HG02763 (cell line): ENCODE results near the gene ROBO2.

Experiments used
- ATAC-seq: cut with Tn5 transposase; IDR thresholded peaks from one replicate; pipeline ENCODE4 v1.9.1; 2021; ENCODE audit warnings: mild to moderate bottlenecking, moderate library complexity; ENCODE audit not compliant: unreplicated experiment

The ROBO2 gene

DNA sequence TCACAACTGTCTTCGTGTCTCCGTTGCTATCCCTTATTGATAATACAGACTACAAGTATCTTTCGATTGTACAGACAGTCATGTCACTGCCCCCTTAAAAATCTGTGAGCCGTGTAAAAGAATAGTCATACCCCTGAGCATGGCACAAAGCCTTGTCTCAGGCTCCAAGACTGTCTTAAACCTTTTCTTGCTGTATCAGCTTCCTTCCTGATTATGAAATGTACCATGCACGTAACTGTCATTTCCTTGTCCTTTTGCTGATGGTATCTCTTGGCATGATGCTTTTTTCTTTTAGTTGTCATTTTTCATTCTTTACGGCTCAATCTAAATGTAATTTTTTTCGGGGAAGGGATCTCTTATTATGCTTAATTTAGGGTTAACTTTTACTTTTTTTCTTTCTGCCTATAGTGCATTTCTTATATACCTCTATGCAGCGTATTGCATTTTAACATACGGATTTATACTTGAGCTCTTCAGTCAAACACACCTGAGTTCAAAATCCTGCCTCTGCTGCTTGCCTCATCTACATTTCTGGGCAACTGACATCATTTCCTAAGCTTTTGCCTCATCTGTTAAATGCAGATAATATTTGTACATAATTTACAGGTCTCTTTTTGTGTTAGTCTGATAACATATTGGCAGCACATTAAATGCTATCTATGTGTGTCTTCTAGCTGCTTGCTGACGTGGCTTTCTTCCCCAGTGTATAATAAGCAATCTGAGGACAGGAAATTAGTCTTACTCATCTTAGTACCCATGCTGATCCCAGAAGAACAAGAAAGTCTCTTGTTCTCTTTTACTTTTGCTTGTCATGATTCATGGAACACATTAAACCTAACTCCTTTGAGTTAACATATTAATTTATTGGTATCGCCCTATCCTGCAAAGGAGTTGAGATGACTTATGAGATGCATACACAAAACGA, 57.3 kb downstream of the ROBO2 start:
- no peak for ATAC-seq

DNA sequence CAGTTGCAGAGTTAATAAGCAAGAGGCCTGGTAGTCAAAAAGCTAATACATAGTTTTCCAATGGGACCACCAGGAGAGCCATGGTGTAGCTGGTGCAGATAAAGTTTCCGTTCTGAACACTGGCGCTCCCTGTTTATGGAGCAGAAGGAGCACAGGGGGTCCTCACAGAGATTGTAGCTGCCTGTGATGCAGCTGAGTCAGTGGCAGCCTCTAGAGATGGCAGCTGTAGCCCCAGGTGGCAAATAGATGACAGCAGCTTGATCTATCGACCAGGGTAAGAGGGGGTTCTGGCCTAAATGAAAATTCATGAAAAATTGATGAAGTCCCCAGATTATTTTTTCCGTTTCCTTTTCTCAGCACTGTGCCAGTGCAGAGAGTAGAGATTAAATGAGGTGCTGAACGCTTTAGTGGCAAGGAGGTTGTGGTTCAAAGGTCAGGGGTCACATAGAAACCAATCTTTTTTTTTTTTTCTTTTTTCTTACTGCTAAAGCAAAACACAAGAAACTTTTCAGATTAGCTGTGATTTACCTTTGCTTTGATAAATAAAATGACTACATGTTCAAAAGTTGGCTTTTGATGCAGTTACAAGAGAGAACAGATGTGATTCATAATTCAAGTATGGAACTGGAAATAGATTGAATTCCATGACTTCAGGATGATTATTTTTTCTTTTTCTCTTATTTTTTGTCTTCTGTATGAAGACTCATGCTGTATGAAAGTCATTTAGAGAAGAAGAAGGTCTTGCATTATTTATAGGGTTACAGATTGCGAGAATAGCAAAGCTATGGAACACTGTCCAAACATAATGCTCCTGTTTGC, 63.3 kb downstream of the ROBO2 start:
- ATAC-seq = no peak

DNA sequence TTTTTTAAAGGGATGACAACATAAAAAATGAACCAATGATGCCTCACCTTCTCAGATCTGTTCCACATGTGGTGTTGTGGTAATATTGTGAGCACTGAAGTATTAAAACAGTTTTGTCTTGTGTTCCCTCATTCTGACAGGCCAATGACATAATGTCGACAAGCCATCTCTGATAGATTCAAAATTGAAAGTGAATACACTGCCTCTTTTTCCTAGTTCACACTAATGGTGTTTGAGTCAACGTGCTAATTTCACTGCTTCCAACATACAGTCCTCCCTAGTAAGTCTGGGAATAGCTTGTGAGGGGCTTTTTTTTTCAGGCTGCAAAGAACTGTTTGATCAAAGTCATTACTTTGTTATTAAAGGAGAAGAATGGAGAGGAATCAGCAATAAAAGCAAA, 82.8 kb downstream of the ROBO2 start:
- no peak for ATAC-seq

DNA sequence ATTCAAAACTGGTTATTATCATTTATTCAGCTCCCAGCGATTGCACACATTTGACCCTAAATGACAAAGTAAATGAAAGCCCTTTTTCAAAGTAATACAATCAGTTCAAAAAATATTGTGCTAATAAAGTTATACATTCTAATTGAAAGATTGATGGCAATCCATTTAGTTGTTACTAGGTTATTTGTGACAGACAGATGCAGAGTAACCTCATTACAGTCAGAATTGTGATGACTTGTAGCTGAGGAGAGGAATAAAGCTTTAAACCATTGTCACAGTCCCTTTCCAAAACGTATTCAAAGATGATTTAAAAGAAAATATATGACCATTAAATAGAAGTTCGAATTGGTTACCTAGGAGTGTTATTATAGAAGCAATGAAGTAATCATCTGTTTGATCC, 86.1 kb downstream of the ROBO2 start:
- ATAC-seq = no peak

DNA sequence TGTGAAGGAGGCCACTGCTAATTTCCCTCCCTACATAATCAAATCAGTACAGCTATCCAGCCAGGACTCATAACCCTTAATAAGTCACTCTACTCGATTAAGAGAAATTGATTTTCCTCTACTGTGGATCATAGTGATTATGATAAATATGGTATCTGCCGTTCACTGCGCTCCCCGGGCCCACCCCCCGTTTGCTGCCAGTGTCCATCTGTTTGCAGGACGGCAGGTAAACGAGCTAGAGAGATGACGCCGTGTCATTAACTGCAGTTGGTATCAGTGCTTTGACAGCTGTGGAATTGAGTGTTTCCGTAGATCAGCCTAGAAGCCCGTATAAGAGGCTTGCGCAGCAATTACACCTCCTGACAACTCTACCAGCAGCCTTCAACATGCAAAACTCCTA, 94.9 kb downstream of the ROBO2 start:
- ATAC-seq = no peak

DNA sequence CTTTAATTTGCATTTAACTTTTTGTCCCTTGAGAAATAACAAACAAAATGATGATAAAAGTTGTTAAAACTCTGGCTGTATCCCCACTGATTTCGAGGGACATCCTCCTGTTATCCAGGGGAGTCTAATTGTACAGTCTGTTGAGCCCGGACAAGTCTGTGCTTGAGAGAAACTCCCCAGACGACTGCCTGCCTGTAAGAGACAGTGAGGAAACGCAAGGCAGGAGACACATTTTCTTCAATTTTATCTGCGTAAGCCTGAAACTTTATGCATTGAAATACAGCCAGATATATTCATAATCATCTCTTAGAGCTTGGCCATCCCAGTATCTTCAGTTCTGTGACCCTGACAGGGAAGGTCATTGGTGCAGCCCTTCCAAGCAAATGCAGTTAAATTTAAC, 97.7 kb downstream of the ROBO2 start:
- no peak for ATAC-seq

DNA sequence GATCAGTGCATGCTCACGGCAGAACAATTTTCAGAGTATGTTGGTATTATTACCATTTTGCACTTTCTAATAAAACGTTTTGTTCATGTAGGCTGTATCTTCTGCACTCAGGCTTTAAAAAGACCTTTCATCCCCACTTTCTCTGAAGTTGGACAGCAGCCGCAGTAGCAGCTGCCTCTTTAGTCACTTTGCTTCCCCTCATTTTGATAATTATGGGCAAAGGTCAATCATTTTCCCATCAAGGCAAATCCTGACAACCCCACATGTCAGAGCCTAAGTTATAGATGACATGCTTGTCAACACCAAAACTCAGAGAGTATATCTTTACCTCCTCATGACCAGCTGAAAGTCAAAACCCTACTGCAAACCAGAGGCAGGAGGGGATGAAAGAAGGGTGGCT, 99.7 kb downstream of the ROBO2 start:
- ATAC-seq = no peak

DNA sequence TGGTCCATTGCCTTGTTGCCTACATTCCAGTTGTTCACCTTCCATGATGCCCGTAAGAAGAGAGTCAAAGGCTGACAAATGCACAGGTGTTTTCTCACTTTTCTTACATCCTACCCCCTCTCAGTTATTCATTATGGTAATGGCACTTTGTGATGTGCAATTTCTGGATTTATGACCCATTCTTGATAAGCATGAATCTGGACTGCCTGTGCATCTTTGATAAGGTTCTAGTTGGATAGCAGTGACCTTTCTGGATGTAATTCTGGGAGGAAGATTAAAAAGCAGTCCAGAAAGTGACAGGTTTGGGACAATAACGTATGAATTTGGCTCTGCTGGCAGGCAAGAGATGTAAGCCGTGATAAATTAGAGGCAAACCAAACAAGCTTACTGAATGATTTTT, 101.5 kb downstream of the ROBO2 start:
- no peak for ATAC-seq

DNA sequence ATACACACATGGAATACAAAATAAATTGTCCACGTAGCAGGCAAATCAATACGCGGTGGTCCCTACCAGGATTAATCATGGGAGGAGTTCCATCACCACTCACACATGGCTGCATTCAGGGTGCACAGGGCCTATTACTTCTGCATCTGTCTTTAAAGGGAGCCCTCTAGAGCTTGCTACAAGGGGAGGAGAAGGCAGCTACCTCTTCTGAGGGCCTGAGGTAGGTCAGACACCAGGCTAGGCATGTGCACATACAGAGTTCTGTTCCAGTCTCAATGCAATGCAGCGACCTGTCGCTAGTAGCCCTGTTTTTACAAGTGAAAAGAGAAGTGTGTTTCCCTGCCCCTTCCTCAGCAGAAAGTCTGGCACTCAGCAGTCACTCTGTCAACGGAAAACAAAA, 102.7 kb downstream of the ROBO2 start:
- no peak for ATAC-seq

DNA sequence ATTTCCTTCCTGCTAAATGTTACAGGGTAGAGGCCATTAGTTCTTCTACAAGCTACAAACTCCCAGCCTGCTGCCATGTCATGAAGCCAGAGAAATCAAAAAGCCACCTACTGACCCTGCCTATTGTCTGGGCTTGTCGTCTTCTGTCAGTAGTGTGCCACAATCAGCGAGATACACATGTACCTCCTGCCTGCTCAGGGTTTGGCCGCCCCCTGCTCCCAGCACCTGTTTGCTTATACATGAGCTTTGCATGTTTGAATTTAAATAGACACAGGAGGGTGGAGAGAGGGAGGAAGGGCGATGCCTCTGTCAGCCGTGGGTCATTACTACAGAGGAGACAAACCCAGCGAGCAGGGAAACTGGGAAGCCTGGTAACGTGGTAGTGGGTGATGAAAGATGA, 106.1 kb downstream of the ROBO2 start:
- ATAC-seq = no peak

DNA sequence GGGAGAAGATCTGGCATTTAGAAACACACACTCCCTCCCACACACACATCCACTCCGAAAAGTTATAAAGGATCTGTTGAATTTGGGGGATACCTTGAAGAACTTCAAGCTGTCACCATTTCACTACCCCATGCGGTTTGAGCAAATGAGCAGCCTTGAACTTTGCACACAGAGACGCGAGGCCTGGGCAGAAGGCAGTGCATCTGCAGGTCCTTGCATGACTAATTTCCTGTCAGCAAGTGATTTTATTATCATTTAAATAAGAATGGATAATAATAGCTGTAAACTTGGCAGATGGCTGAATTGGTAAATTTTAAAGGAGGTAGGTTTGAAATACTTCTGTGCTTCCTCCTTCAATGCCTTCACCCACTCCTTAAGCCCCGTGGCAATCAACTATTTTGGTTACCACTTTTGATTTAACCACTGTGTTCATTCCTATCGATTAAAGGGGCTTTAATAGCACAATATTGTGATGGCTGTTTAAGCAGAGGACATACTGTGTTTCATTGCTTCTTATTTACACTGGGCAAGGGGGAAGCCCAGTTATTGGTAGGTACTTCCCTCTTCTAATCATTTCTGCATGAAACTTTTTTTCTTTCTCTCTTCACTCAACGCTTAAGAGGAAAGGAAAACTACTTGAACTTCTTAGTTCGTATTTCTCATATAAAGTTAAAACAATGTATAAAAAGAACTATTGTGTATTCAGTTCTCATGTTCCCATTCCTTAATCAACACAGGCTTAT, 108.1 kb downstream of the ROBO2 start:
- no peak for ATAC-seq

DNA sequence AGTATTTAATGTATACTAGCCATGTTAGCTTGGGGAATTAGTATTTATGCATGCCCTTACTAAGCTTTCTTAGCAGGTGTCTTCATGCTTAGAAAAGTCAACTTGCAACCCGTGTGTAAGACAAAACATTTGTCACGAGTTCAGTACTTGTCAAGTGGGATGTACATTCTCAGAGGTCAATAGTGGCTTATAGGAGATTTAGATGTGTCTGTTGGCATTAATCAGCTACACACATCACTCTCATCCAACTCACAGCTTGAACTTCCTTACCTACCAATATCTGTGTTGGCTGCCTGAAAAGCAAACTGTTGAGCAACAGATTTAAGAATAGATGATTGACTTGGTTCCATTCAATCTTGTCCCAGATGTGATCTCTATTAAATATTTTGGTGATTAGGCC, 109.5 kb downstream of the ROBO2 start:
- ATAC-seq = no peak

DNA sequence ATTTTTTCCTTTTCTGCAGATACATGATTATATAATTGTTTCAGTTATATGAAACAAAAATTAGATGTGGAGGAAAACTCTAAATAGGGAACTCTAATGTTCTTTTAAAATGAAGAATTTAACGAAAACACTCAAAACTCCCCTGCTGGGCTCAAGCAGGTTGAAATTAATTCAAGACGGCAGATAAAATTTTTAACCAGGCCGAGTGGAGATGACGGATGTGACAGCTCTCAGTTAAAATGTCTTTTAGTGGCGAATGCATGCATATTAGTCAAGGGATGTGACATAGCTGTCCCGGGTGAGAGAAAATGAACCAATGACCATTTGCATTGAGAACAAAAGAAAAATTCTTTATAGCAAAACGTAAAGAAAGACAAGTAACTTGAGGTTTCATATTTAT, 110.1 kb downstream of the ROBO2 start:
- ATAC-seq = no peak

DNA sequence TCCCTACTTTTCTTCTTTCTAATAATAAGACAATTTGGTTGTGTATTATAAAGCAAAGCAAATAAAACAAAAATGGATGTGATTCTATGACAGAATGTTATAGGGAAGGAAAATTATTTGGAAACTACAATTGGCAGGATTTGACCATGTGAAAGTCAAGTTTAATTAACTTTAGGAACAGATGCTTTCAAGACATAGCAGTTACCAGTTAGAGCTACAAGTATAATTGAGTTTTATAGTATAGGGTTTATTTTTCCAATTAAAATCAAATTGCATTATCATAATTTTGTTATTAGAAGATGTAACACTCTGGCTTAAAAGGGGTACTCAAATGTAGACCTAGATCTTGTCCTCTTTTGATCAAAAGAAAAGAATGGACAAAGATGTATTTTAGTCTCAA, 110.9 kb downstream of the ROBO2 start:
- ATAC-seq = no peak

DNA sequence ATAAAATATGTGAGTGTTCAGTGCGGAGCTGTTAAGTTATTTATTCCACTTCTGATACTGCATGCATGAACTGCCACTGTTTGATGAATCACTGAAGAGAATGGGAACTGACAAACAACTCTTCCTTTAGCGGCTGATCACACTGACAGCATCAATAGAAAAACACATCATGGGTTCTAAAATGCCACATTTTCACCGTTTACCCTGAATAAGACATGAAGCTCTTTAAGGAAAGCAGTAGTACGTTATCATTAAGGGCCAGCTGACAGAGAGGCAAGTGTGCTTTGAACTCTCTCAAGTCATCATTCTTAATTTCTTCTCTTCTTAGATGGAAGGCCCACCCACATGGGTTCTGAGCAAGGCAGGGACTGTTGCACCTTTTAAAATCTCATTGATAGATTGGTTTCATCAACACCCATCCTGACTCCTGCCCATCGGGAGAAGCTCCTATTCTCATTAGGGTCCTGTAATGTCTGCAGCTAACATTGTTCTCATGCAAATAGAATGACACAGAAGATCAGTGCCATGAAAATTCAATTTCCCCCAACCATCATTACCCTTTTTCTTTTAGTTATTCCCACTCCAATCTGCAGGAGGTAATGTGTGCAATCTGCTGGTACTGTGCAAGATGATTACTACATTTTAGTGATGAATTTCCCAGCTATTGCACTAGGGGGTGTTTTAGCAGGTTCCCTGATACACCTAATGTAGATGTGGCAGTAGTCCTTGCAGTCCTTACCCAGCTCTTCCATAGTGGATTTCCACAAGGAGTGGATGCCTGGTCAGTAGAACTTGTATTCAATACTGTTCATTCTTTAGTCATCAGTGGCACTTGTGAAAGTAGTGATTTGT, 119.1 kb downstream of the ROBO2 start:
- ATAC-seq = no peak

DNA sequence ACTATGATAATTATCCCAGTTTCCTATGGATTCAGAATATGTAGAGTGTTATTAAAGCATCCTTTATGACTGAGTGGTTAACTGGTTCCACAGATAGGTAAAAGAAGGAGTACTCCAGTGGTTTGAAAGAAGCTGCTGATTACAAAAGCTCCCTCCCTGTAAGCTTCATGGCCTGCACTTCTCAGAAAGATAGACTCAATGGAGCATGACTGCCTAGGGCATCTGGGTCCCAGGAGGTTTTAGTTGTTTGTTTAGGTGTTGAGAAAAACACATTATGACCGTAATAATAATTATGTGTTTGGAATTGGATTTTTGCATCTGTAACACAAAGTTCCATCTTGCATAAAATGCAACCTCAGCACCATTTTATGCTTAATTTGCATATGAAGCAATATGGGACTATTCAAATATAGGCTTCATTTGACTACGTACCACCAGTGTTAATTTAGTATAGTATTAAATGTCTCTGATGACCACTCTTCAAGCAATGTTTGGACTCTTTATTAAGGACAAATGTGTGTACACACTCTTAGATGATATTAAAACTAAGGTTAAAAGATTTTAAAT, 121.1 kb downstream of the ROBO2 start:
- no peak for ATAC-seq

DNA sequence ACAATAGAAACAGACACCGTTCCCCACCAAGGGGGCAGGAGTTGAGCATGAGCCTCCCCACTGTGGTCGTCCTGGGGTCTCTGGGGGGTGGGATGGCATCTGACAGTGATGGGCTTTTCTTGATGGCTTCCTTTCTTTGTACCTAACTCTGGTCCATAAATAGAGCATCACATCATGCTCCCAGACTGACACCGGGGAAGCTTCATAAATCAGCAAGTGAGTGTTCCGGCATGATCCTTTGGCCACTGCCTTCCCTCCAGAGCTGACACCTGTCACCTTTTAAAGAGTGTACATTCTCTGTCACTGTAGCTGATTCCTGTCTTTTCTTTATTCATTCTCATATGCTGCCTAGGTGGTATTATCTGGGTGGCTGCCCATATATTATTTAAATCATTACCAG, 129.9 kb downstream of the ROBO2 start:
- ATAC-seq = no peak

DNA sequence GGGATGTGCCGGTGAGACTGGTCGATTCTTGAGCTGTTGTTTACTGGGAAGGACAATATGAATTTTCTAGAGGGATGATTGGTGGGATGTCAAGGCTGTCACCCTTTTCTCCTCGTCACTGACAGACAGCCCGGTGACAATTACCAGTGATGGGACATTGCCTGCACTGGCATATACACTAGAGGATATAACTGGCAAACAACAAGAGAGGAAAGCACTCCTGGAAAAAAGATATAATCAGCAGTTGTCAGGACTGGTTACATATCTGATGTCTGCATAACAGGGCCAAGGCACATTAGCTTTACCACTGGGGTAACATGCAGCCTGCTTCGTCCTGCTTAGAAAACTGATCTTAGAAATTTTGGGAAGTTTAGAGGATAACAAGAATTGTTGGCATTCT, 131.1 kb downstream of the ROBO2 start:
- no peak for ATAC-seq

DNA sequence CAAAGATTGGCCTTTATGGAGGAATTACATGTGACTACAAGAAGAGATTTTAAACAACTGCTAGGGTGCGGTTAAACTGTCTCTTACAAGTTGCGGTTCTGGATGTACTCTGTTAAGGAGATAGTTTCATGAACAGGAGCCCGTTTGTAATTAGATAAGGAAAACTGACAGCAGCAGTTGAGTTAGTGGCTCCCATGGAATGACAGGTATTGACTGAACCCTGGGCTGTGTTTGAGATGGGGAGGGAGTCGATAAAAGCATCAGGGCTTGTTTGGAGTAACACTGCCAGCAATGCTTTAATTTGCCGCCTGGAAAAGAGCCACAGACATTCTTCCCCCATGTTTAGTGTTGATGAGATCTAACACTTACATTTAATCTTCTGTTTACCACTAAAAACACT, 139.9 kb downstream of the ROBO2 start:
- no peak for ATAC-seq

DNA sequence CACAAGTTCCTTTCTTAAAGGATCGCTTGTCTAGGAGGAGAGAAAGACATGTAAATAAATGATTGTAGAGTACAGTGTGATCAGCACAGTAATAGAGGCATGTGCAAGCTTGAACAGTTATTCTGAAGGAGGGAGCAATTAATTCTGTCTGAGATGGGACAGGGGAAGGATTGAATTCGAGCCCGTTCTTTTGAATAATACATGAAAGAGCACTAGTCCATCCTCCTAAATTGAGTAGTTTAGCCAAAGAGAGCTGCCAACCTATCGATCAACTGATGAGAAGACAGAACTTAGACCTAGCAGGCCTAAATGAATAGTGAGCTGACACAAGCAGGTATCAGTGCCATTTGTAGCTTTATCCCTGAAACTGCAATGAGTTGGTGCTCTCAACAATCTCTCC, 142.4 kb downstream of the ROBO2 start:
- no peak for ATAC-seq
